HEK293 (cell line): ENCODE data around the gene SETD1B.

Source experiments
- BCL11B ChIP-seq: fragments of 450-650 bp; formaldehyde crosslinking; IDR thresholded peaks from 2 replicates; pipeline ENCODE4 v1.5.1; 2016; ENCODE audit warnings: low read depth, missing biosample characterization, missing genetic modification characterization
- EGR2 ChIP-seq: fragments of 450-650 bp; formaldehyde crosslinking; IDR thresholded peaks from 2 replicates; pipeline ENCODE4 v1.5.1; 2016; ENCODE audit warnings: low read depth, missing biosample characterization, missing genetic modification characterization
- ELK4 ChIP-seq: IDR thresholded peaks from 2 replicates; pipeline ENCODE4 v1.6.1; 2011; ENCODE audit warnings: mild to moderate bottlenecking, low read depth, low read length, borderline replicate concordance
- GLIS1 ChIP-seq: fragments of 450-650 bp; formaldehyde crosslinking; IDR thresholded peaks from 2 replicates; pipeline ENCODE4 v1.5.1; 2016; ENCODE audit warnings: missing biosample characterization, missing genetic modification characterization
- GLIS2 ChIP-seq: fragments of 450-650 bp; formaldehyde crosslinking; IDR thresholded peaks from 2 replicates; pipeline ENCODE4 v1.5.1; 2016; ENCODE audit warnings: missing biosample characterization, missing genetic modification characterization
- HOXA7 ChIP-seq: sonication (generic); formaldehyde crosslinking; IDR thresholded peaks from 2 replicates; pipeline ENCODE4 v1.8.1; 2022; ENCODE audit warnings: missing genetic modification reagents, borderline replicate concordance
- KLF1 ChIP-seq: fragments of 450-650 bp; formaldehyde crosslinking; IDR thresholded peaks from 2 replicates; pipeline ENCODE4 v1.5.1; 2016; ENCODE audit warnings: missing biosample characterization, missing genetic modification characterization
- KLF7 ChIP-seq: fragments of 450-650 bp; formaldehyde crosslinking; IDR thresholded peaks from 2 replicates; pipeline ENCODE4 v1.5.1; 2016; ENCODE audit warnings: missing biosample characterization, missing genetic modification characterization, borderline replicate concordance
- OVOL3 ChIP-seq: fragments of 450-650 bp; formaldehyde crosslinking; IDR thresholded peaks from 2 replicates; pipeline ENCODE4 v1.5.1; 2016; ENCODE audit warnings: missing biosample characterization, missing genetic modification characterization
- PRDM6 ChIP-seq: fragments of 450-650 bp; formaldehyde crosslinking; IDR thresholded peaks from 2 replicates; pipeline ENCODE4 v1.5.1; 2017; ENCODE audit warnings: missing biosample characterization, missing genetic modification characterization
- SALL2 ChIP-seq: fragments of 450-650 bp; formaldehyde crosslinking; IDR thresholded peaks from 2 replicates; pipeline ENCODE4 v1.5.0; 2017; ENCODE audit warnings: missing biosample characterization, mild to moderate bottlenecking, missing genetic modification characterization, borderline replicate concordance
- WT1 ChIP-seq: fragments of 450-650 bp; formaldehyde crosslinking; IDR thresholded peaks from 2 replicates; pipeline ENCODE4 v1.5.1; 2016; ENCODE audit warnings: missing biosample characterization, missing genetic modification characterization
- YY1 ChIP-seq: fragments of 450-650 bp; formaldehyde crosslinking; IDR thresholded peaks from 2 replicates; pipeline ENCODE4 v1.5.1; 2018; ENCODE audit warnings: missing biosample characterization, missing genetic modification characterization
- ZBTB10 ChIP-seq: fragments of 450-650 bp; formaldehyde crosslinking; IDR thresholded peaks from 2 replicates; pipeline ENCODE4 v1.5.1; 2016; ENCODE audit warnings: missing biosample characterization, missing genetic modification characterization
- ZBTB11 ChIP-seq: fragments of 450-650 bp; formaldehyde crosslinking; conservative IDR thresholded peaks from 2 replicates; pipeline ENCODE4 v1.5.1; 2016; ENCODE audit warnings: low read depth, missing biosample characterization, missing genetic modification characterization
- ZBTB20 ChIP-seq: fragments of 450-650 bp; formaldehyde crosslinking; IDR thresholded peaks from 2 replicates; pipeline ENCODE4 v1.5.1; 2016; ENCODE audit warnings: missing biosample characterization, missing genetic modification characterization
- ZBTB7A ChIP-seq: fragments of 450-650 bp; formaldehyde crosslinking; IDR thresholded peaks from 2 replicates; pipeline ENCODE4 v1.5.1; 2016; ENCODE audit warnings: low read depth, missing biosample characterization, missing genetic modification characterization
- ZNF140 ChIP-seq: fragments of 450-650 bp; formaldehyde crosslinking; IDR thresholded peaks from 2 replicates; pipeline ENCODE4 v1.5.1; 2016; ENCODE audit warnings: missing biosample characterization, missing genetic modification characterization
- ZNF16 ChIP-seq: fragments of 450-650 bp; formaldehyde crosslinking; IDR thresholded peaks from 2 replicates; pipeline ENCODE4 v1.5.1; 2016; ENCODE audit warnings: low read depth, missing biosample characterization, missing genetic modification characterization
- ZNF19 ChIP-seq: fragments of 450-650 bp; formaldehyde crosslinking; IDR thresholded peaks from 2 replicates; pipeline ENCODE4; 2016; ENCODE audit warnings: missing biosample characterization, missing genetic modification characterization, low read depth
- ZNF211 ChIP-seq: fragments of 450-650 bp; formaldehyde crosslinking; IDR thresholded peaks from 2 replicates; pipeline ENCODE4 v1.5.1; 2016; ENCODE audit warnings: low read depth, missing biosample characterization, missing genetic modification characterization
- ZNF221 ChIP-seq: fragments of 450-650 bp; formaldehyde crosslinking; IDR thresholded peaks from 2 replicates; pipeline ENCODE4 v1.5.1; 2017; ENCODE audit warnings: missing biosample characterization, missing genetic modification characterization, borderline replicate concordance
- ZNF341 ChIP-seq: fragments of 450-650 bp; formaldehyde crosslinking; IDR thresholded peaks from 2 replicates; pipeline ENCODE4; 2016; ENCODE audit warnings: low read depth, missing biosample characterization, missing genetic modification characterization
- ZNF488 ChIP-seq: fragments of 450-650 bp; formaldehyde crosslinking; IDR thresholded peaks from 2 replicates; pipeline ENCODE4 v1.5.1; 2016; ENCODE audit warnings: missing biosample characterization, missing genetic modification characterization
- ZNF514 ChIP-seq: fragments of 450-650 bp; formaldehyde crosslinking; IDR thresholded peaks from 2 replicates; pipeline ENCODE4 v1.5.1; 2016; ENCODE audit warnings: missing biosample characterization, missing genetic modification characterization
- ZNF558 ChIP-seq: fragments of 450-650 bp; formaldehyde crosslinking; IDR thresholded peaks from 2 replicates; pipeline ENCODE4 v1.5.1; 2016; ENCODE audit warnings: missing biosample characterization, missing genetic modification characterization
- ZNF658 ChIP-seq: fragments of 450-650 bp; formaldehyde crosslinking; IDR thresholded peaks from 2 replicates; pipeline ENCODE4; 2016; ENCODE audit warnings: missing biosample characterization, missing genetic modification characterization
- ZNF701 ChIP-seq: fragments of 450-650 bp; formaldehyde crosslinking; IDR thresholded peaks from 2 replicates; pipeline ENCODE4 v1.5.1; 2016; ENCODE audit warnings: missing biosample characterization, missing genetic modification characterization
- ZNF707 ChIP-seq: fragments of 450-650 bp; formaldehyde crosslinking; IDR thresholded peaks from 2 replicates; pipeline ENCODE4 v1.5.1; 2016; ENCODE audit warnings: missing biosample characterization, missing genetic modification characterization
- ZNF843 ChIP-seq: fragments of 450-650 bp; formaldehyde crosslinking; IDR thresholded peaks from 2 replicates; pipeline ENCODE4 v1.5.1; 2016; ENCODE audit warnings: missing biosample characterization, missing genetic modification characterization
- ZSCAN30 ChIP-seq: fragments of 450-650 bp; IDR thresholded peaks from 2 replicates; pipeline ENCODE4 v1.5.1; 2018; ENCODE audit warnings: missing biosample characterization, mild to moderate bottlenecking, missing genetic modification characterization, moderate library complexity

The SETD1B gene

GRCh38 chr12:121839106-121839992 is 35.5 kb downstream of the SETD1B start (continued):
- TF ChIP-seq HOXA7 (CRISPR knock-in tag) (no peak), WT1 (tag by site-specific recombination) (no peak), ZNF707 (tag by site-specific recombination) (no peak), ZNF19 (no peak), ZNF701 (no peak), ZNF488 (tag by site-specific recombination) (no peak), ZNF140 (tag by site-specific recombination) (no peak), ZBTB11 (no peak), KLF1 (tag by site-specific recombination) (peak; percentile 89), KLF7 (tag by site-specific recombination) (no peak), ZNF16 (tag by site-specific recombination) (no peak), GLIS1 (tag by site-specific recombination) (peak; percentile 65; the same call in 1 of the 2 replicates), PRDM6 (no peak), GLIS2 (tag by site-specific recombination) (peak; percentile 98), ZNF341 (no peak; the same call in 1 of the 2 replicates), EGR2 (tag by site-specific recombination) (peak; percentile 86), ZBTB7A (tag by site-specific recombination) (no peak), ZNF211 (tag by site-specific recombination) (no peak), ZNF658 (tag by site-specific recombination) (no peak), ELK4 (no peak), ZNF221 (tag by site-specific recombination) (no peak), ZNF514 (no peak), ZNF843 (tag by site-specific recombination) (no peak), BCL11B (tag by site-specific recombination) (no peak), ZBTB10 (tag by site-specific recombination) (no peak), OVOL3 (tag by site-specific recombination) (no peak), SALL2 (tag by site-specific recombination) (no peak), YY1 (tag by site-specific recombination) (no peak), ZSCAN30 (no peak), ZNF558 (tag by site-specific recombination) (no peak), ZBTB20 (tag by site-specific recombination) (peak; percentile 48; the same call in 1 of the 2 replicates)
